NCI-H2107 (cell line): ENCODE results near the gene MERTK.
"Not testable (repeated sequence)": the region's sequence is repeated elsewhere in the genome, so short reads cannot be mapped to it uniquely, and the experiment has no call there.

ENCODE experiments used
- DNase-seq: peaks from one replicate; lab custom pipeline; 2025; lab: John Stamatoyannopoulos, UW

The MERTK gene

DNA sequence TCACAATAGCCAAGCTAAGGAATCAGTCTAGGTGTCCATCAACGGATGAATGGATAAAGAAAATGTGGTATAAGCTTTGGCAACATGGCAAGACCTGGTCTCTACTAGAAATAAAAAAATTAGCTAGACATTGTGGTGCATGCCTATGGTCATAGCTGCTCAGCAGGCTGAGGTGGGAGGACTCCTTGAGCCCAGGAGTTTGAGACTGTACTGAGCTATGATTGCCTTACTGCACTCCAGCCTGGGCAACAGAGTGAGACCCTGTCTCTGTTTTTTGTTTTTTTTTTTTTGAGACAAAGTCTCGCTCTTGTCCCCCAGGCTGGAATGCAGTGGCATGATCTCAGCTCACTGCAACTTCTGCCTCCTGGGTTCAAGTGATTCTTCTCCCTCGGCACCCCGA is 11.6 kb downstream of the MERTK start:
- not testable (repeated sequence) for DNase-seq

- no peak for DNase-seq
These were observed 12.3 kb downstream of the MERTK start for GRCh38 chr2:111910609-111911277.

DNA sequence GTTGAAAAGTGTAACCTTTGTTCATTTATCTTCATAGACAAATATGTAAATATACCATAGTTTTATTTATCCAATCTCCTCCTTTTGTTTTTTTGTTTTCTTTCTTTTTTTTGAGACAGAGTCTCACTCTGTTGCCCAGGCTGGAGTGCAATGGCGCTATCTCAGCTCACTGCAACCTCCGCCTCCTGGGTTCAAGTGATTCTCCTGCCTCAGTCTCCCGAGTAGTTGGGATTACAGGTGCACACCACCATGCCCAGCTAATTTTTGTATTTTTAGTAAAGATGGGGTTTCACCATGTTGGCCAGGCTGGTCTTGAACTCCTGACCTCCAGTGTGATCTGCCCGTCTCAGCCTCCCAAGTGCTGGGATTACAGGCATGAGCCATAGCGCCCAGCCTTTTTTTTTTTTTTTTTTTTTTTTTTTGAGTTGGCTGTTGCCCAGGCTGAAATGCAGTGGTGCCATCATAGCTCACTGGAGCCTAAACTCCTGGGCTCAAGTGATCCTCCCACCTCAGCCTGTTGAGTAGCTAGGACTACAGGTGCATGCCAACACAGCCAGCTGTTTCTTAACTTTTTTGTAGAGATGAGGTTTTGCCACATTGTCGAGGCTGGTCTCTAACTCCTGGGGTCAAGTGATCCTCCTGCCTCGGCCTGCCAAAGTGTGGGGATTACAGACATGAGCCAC is 13.0 kb downstream of the MERTK start:
- not testable (repeated sequence) for DNase-seq

GRCh38 chr2:111912547-111912946 is 14.1 kb downstream of the MERTK start:
- no peak for DNase-seq

- no peak for DNase-seq
These were observed 18.7 kb downstream of the MERTK start for GRCh38 chr2:111917106-111917505.

GRCh38 chr2:111918383-111918806 is 20.0 kb downstream of the MERTK start:
- DNase-seq: no peak

DNA sequence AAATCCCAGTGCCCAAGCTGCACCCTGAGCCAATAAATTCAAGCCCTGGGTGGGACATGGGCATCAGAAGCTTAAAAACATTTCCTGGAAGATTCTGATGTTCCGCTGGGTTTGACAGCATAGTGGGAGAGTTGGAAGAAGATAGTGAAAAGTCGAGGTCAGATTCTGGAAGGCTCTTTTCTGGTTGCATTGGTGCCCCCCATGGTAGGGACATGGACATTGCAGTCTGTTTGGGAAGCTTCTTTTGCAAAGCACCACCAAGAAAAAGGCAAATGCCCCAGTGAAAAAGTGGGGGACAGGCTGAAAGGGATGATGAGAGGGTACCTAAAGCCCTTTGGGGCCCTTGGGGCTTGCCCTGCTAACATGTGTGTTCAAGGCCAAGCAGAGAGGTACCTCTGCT is 21.0 kb downstream of the MERTK start:
- DNase-seq: no peak

DNA sequence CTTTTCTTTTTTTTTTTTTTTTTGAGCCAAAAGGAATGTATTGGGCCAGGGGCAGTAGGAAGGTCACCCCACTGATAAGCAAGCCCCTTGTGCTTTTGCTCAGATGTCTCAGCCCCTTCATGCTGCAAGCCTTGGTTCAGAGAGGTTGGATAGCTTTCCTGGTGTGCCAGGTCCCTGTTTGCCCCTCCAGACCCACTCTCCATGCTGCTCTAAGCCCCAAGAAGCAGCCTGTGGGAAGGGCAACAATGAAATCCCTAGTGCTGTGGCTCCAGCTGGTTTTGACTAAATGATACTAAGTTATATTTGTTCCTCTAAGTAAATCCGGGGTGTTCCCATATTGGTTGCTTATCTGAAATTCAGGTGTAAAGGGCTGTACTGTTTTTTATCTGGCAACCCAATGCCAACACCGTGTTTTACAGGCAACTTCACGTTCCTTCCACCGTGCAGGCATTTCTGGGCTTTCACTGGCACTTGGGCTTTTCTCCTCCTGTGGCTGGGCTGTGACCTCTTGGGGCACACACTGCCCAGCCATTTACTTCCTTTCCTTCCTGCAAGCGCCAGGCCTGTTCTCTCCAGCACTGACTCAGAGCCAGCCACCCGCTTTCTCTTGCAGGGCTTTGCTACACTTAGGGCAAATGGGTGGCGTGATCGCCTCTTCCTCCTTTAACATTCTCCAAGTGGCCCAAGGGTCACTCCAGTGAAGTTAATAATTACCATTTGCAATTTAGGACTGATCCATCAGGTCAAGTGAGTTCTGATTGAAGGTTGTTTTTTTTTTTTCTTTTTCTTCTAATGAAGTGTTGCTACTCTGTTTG is 21.6 kb downstream of the MERTK start:
- no peak for DNase-seq

DNA sequence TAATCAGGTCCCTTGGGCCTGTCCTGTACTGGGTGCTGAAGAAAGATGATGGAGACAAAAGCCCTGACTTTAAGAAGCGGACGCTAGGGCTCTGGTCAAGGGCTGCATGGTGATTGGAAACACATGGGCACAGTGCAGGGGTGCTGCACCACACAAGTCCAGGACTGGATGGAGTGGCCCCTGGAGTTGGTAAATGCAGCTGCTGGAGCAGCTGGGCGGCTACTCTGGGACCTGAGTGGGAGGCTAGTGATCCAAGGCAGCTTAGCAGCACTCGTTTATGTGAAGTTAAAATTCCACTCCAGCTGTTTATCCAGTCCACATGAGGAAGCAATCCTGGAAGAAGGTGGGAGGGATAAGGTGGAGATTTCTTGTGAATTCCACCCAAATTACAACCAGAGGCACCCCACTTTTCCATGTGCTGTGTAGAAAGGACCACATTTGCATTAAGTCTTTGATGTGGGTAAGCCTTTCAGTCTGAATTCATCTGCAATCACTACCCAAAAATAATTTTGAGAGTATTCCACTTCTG is 24.9 kb downstream of the MERTK start:
- DNase-seq: no peak

- DNase-seq: no peak
These were observed 26.3 kb downstream of the MERTK start for GRCh38 chr2:111924617-111925107.

- no peak for DNase-seq
These were observed 29.3 kb downstream of the MERTK start for GRCh38 chr2:111927723-111928122.

GRCh38 chr2:111930409-111930808 is 32.0 kb downstream of the MERTK start:
- DNase-seq: no peak

DNA sequence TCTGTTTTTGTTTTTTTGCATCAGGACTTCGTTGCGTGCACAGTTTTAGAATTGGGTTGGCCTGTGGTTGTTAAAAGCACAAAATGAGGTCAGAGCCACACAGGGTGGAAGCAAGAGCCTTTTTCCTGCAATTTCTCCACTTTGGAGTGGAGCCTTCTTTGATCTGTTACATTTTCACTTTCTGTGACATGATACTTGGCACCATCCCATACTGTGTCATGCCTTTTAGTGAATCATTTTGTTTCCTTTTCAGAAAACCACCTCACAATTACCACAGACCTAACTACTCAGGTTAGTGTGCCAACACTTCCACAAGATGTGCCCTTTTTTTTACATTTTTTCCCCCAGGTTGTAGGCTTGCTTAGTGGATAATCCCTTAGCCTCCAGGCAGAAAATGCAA is 32.5 kb downstream of the MERTK start:
- no peak for DNase-seq

DNA sequence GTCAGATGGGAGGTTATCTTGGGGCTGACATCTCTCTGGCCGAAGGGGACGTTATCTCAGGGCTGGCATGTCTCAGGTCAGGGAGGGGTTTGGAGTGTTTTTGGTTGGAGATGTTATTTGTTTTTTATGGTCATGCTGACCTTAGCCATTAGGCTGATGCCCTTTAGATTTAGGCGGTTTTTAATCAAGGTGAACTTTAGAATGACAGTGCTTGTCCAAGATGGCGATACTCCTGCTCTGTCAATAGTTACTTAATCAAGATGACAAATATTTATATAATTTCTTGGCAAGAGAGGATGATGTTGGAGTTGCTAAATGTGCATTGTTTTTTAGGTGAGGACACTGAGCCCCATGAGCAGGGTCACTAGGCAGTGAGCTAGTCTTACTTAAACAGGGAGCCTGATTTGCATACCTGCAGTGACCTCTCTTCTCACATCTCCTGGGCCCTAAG is 34.5 kb downstream of the MERTK start:
- no peak for DNase-seq

GRCh38 chr2:111933900-111934299 is 35.5 kb downstream of the MERTK start:
- DNase-seq: not testable (repeated sequence)

DNA sequence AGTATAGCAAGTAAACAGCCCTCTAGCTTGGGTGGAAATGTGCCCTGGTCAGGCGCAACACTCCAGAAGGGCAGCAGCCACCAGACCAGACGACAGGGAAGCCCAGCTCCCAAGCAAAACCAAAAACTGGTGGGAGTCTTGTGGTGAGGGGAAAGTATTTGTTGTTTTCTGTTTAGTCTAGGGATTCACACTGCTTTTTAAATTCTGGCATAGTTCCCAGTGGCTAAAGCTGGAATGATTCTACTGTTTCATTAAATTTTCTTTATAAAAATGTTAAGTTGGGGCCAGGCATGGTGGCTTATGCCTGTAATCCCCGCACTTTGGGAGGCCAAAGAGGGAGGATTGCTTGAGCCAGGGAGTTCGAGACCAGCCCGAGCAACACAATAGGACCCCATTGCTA is 38.5 kb downstream of the MERTK start:
- DNase-seq: no peak

GRCh38 chr2:111938392-111938791 is 40.0 kb downstream of the MERTK start:
- DNase-seq: no peak

- no peak for DNase-seq
These were observed 42.2 kb downstream of the MERTK start for GRCh38 chr2:111940333-111941196.

DNA sequence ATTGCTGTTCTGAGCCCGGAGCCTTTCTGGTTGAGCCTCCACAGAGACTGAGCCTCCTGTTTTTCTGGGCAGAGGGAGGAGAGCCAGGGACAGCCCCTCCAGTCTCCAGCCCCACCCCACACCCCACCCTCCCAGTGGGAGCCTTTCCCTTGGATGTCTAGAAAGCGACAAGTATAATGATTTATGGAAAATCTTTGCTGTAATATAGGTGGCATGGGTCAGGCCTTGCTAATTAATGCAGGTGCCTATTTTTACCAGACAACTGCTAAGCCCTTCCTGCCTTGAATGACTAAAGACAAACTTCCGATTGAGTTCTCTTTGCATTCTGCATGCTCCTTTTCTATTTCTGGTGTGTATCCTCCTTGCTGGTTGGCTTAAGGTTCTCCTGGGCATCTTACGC is 43.1 kb downstream of the MERTK start:
- no peak for DNase-seq

DNA sequence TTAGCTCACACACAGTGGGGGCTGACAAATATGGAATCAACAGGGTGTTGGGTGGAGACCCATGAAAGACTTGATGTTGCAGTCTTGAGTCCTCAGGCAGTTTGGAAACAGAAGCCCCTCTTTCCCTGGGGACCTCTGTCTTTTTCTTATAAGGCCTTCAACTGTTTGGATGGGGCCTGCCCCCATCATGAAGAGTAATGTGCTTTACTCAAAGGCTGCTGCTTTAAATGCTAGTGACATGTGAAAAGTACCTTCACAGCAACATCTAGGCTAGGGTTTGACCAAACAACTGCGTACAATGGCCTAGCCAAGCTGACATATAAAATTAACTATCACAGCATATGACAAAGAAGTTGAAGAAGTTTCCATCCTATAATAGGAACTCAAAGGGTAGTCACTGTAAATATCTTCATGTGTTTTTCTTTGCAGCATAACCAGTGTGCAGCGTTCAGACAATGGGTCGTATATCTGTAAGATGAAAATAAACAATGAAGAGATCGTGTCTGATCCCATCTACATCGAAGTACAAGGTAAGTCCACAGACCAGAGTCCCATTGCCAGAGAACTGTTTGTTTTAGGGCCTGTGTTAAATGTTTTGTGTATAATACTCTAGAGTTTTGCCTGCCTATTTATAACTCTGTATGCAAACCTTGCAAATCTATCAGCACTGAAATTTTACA is 46.3 kb downstream of the MERTK start:
- DNase-seq: no peak
